PC-3 (cell line): ENCODE results near the gene CLN6. TPM values are rescaled to one million over a fixed set of nuclear protein-coding genes. Genes with fewer than 3 reads are reported as not detected.

ENCODE experiments used
- ATAC-seq: fragments of 200-7000 bp; cut with Tn5 transposase; 2 replicates; pipeline ENCODE4 v1.9.1; 2020; ENCODE audit warnings: mild to moderate bottlenecking, moderate library complexity
- BruUV-seq: library from RNA; stranded (reverse); fragments of 400-500 nt; replicated peaks from 2 replicates; lab custom pipeline; 2021; lab: Mats Ljungman, UMichigan
- CTCF ChIA-PET: fragments of 300-600 bp; sonication (Branson Sonifier 250); formaldehyde crosslinking; loops from one replicate; lab custom pipeline; 2022; ENCODE audit warnings: antibody characterized with exemption; lab: Charles Lee
- POLR2A ChIA-PET: fragments of 300-600 bp; sonication (Branson Sonifier 250); formaldehyde crosslinking; loops from one replicate; lab custom pipeline; 2022; ENCODE audit warnings: antibody characterized with exemption; ENCODE audit not compliant: unreplicated experiment; lab: Charles Lee
- DNase-seq: peaks from one replicate; pipeline ENCODE4 v3.0.0-alpha.2; 2015
- H2AFZ ChIP-seq: fragments of 300-600 bp; sonication (generic); 2 replicates; pipeline ENCODE4 v1.6.0; 2016; ENCODE audit warnings: antibody characterized with exemption, low read length
- H3F3A ChIP-seq: fragments of 300-600 bp; sonication (generic); one replicate; pipeline ENCODE4 v1.6.0; 2017; ENCODE audit warnings: antibody characterized with exemption, low read length, control low read depth, mild to moderate bottlenecking; ENCODE audit not compliant: unreplicated experiment
- H3K27ac ChIP-seq: fragments of 300-600 bp; sonication (generic); 2 replicates; pipeline ENCODE4 v1.5.1; 2016; ENCODE audit warnings: mild to moderate bottlenecking, low read length
- H3K27me3 ChIP-seq: fragments of 300-600 bp; sonication (generic); 2 replicates; pipeline ENCODE4 v1.6.1; 2016; ENCODE audit warnings: low read length, mixed read lengths
- H3K36me3 ChIP-seq: fragments of 300-600 bp; sonication (generic); 2 replicates; pipeline ENCODE4 v1.6.1; 2016; ENCODE audit warnings: low read depth, mixed run types, low read length, mixed read lengths
- H3K4me1 ChIP-seq: fragments of 300-600 bp; sonication (generic); 2 replicates; pipeline ENCODE4 v1.5.1; 2016; ENCODE audit warnings: low read length; ENCODE audit not compliant: insufficient read depth
- H3K4me2 ChIP-seq: fragments of 300-600 bp; sonication (generic); 2 replicates; pipeline ENCODE4 v1.6.0; 2016; ENCODE audit warnings: low read length
- H3K4me3 ChIP-seq: fragments of 300-600 bp; sonication (generic); 2 replicates; pipeline ENCODE4 v1.5.1; 2016; ENCODE audit warnings: mild to moderate bottlenecking, low read length, mixed read lengths
- H3K79me2 ChIP-seq: fragments of 300-600 bp; sonication (generic); 2 replicates; pipeline ENCODE4 v1.6.1; 2017; ENCODE audit warnings: low read length, mixed read lengths
- H3K9ac ChIP-seq: fragments of 300-600 bp; sonication (generic); 2 replicates; pipeline ENCODE4 v1.6.0; 2016; ENCODE audit warnings: mild to moderate bottlenecking, low read length
- H3K9me2 ChIP-seq: fragments of 300-600 bp; sonication (generic); replicated peaks from 2 replicates; pipeline ENCODE4 v1.6.1; 2016; ENCODE audit warnings: mixed run types, low read length, mixed read lengths
- H3K9me3 ChIP-seq: fragments of 300-600 bp; sonication (generic); 2 replicates; pipeline ENCODE4 v1.6.1; 2016; ENCODE audit warnings: low read length, mixed read lengths
- H4K20me1 ChIP-seq: fragments of 300-600 bp; sonication (generic); 2 replicates; pipeline ENCODE4 v1.6.1; 2016; ENCODE audit warnings: low read length, mixed read lengths
- CTCF ChIP-seq: fragments of 300-600 bp; sonication (generic); conservative IDR thresholded peaks from 2 replicates; pipeline ENCODE4 v1.5.1; 2017; ENCODE audit warnings: antibody characterized with exemption, low read depth, mild to moderate bottlenecking, low read length
- EZH2 ChIP-seq: fragments of 300-600 bp; sonication (generic); IDR thresholded peaks from one replicate; pipeline ENCODE4 v1.6.1; 2017; ENCODE audit warnings: antibody characterized with exemption, mild to moderate bottlenecking, low read length; ENCODE audit not compliant: unreplicated experiment
- EZH2phosphoT487 ChIP-seq: fragments of 300-600 bp; sonication (generic); IDR thresholded peaks from 2 replicates; pipeline ENCODE4 v1.6.1; 2018; ENCODE audit warnings: mild to moderate bottlenecking, antibody characterized with exemption, low read length, borderline replicate concordance
- intact Hi-C: fragments of 100-400 bp; cut with micrococcal nuclease; formaldehyde crosslinking; loops from 2 replicates; pipeline ENCODE4 v1.9.0; 2023
- total RNA-seq: library from RNA; depleted of rRNA; stranded (reverse); fragments of >200 nt; gene quantifications from 2 replicates; pipeline ENCODE4 v1.2.3, GENCODE V29; 2014

The CLN6 gene
- total RNA-seq, 1 experiment from 2014 or later, result 33.4 TPM

DNA sequence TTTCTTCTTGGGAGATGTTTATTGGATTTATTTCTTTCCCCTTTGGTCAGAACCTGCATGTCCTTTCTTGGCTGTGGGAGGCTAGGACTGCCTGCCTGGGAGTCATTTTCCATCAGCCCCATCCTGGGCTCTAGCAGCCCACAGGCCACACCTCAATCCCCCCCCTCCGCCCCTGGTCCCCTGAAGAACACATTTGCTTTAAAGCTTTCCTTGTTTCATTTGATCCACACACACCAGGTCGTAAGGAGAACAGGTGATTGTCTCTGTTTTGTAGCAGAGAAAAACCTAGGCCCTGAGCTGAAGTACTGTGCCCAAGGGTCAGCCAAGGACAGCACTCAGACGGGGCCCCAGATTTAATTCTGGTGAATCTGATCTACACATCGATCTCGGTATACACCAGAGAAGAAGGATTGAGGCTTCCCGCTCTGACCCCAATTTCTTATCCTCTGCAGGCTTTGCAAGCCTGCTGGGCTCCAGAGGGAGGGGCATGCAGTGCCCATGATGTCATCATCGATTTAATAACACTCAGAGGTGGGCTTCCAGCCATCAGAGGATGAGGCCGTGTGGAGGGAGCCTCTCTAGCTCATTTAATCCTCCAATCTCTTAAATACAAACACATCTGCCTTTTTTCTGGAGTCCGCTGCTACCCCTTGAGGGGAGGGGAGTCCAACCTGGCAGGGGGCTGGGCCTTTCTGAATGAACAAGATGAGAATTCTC is 1.7 kb upstream of the CLN6 start:
- Histone ChIP-seq H2AFZ (no peak overlapping the region), H3K4me3 (no peak overlapping the region), H3K36me3 (no peaks in the 10 kb centered on the region), H3K9ac (no peak overlapping the region), H3K4me1 (peaks cover 16% of the 10 kb centered on the region), H3K27me3 (no peaks in the 10 kb centered on the region), H3F3A (no peaks in the 10 kb centered on the region), H3K4me2 (no peak overlapping the region), H3K9me3 (no peaks in the 10 kb centered on the region), H3K9me2 (no peaks in the 10 kb centered on the region), H4K20me1 (0 out of 2 replicates have a peak, but pooled peaks cover 15% of the 10 kb centered on the region), H3K79me2 (peaks cover 32% of the 10 kb centered on the region), H3K27ac (no peak overlapping the region)
- no peak for ATAC-seq
- no peak for DNase-seq
- intact Hi-C loops, result no loop called here
- TF ChIP-seq CTCF (no peak), EZH2phosphoT487 (no peak), EZH2 (no peak)
- no TSS peak for BruUV-seq
- ChIA-PET POLR2A (interaction anchor here (0.6 kb wide), 1 partner anchor 444 kb away, joined by 8 read pairs; no protein-coding TSS in a partner anchor), CTCF (no interaction called here)

GRCh38 chr15:68230157-68231100 is 901 bp upstream of the CLN6 start:
- 0 out of 2 replicates have a peak, but pooled peaks cover 15% of the 10 kb centered on the region for H4K20me1 ChIP-seq
- CTCF ChIA-PET, result interaction anchor here (0.5 kb wide), 1 partner anchor 444 kb away, joined by 3 read pairs; no protein-coding TSS in a partner anchor

More at GRCh38 chr15:68230157-68231100, 901 bp upstream of the CLN6 start:
- no peak for TF ChIP-seq EZH2
- TF ChIP-seq CTCF, result no peak
- no peak for TF ChIP-seq EZH2phosphoT487
- ATAC-seq, result no peak
- peak; percentile 3 for DNase-seq
- Histone ChIP-seq H3K27me3 (no peaks in the 10 kb centered on the region), H3K9me2 (no peaks in the 10 kb centered on the region), H3K4me2 (peak overlapping the region; percentile 93), H3K9me3 (no peaks in the 10 kb centered on the region), H3K36me3 (no peaks in the 10 kb centered on the region), H3K79me2 (peaks cover 40% of the 10 kb centered on the region), H3K9ac (peak overlapping the region; percentile 98), H3F3A (no peaks in the 10 kb centered on the region), H3K27ac (peak overlapping the region; percentile 13; the same call in 1 of the 2 replicates), H3K4me1 (peaks cover 16% of the 10 kb centered on the region), H3K4me3 (peak overlapping the region; percentile 90), H2AFZ (peak overlapping the region; percentile 86)
- POLR2A ChIA-PET, result no interaction called here
- intact Hi-C loops, result no loop called here
- BruUV-seq, result TSS peak; percentile 41
